Posterior vena cava (tissue), 2 donors: ENCODE results near the gene C19orf12. TPM values are rescaled to one million over a fixed set of nuclear protein-coding genes. Genes with fewer than 3 reads are reported as not detected.
A peak's percentile ranks its signal among the peaks of the same experiment; 100 is the strongest.

Experiments
- DNase-seq: peaks from one replicate; pipeline ENCODE4 v3.0.0-alpha.2; 2020; ENCODE audit warnings: low spot score
- intact Hi-C, 2 donors: fragments of 100-400 bp; cut with DNase I; formaldehyde crosslinking; loops; one replicate each; pipeline versions ENCODE4 v1.14.1 to v1.14.2; 2022 to 2023
- total RNA-seq, 2 donors: library from RNA; stranded (reverse); fragmentation: NEBNext Ultra II Directional; extraction: Animal tissue kit (Norgen Biotek cat#: 25700); gene quantifications; one replicate each; pipeline ENCODE4 v1.2.1, GENCODE V29; 2021
- donor health status: DM: yes; HTN: yes; CAD: no.
- donor health status: DM: yes; HTN: yes; CAD: no.

The C19orf12 gene
- total RNA-seq, 2 donors from 2014 or later: 26.7 to 29.8 TPM

GRCh38 chr19:29670255-29670654 lies 44.8 kb downstream of the C19orf12 start:
- intact Hi-C loops: no loop called here

GRCh38 chr19:29668746-29669609 lies 46.1 kb downstream of the C19orf12 start:
- intact Hi-C loops: loop anchor here in 1 of 2 donors (5.0 kb wide), 1 partner anchor 43 kb away; no protein-coding TSS in a partner anchor
- peak; percentile 64 for DNase-seq

More at GRCh38 chr19:29670255-29670654, 44.8 kb downstream of the C19orf12 start:
- no peak for DNase-seq

DNA sequence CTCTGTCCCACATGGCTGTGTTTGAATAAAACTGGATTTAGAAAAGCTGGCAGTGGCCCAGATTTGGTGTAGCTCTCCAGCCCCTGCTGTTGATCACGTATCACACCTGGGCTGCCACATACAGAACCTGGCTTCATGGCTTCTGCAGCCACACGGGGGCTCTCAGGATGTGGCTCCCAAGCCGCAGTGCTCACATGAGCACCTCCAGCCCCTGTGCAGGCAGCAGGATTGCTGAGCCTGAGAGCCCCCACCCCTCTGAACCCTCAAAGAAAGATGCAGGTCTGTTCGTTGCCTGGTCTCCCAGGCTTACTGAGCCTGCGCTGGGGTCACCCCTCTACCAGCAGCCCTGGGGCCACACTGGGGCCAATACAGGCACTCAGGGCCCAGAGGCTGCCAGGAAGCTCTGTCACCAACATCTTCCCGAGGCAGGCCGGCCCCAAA lies 47.1 kb downstream of the C19orf12 start:
- intact Hi-C loops: loop anchor here in 1 of 2 donors (5.0 kb wide), 1 partner anchor 44 kb away; no protein-coding TSS in a partner anchor
- peak; percentile 73 for DNase-seq

DNA sequence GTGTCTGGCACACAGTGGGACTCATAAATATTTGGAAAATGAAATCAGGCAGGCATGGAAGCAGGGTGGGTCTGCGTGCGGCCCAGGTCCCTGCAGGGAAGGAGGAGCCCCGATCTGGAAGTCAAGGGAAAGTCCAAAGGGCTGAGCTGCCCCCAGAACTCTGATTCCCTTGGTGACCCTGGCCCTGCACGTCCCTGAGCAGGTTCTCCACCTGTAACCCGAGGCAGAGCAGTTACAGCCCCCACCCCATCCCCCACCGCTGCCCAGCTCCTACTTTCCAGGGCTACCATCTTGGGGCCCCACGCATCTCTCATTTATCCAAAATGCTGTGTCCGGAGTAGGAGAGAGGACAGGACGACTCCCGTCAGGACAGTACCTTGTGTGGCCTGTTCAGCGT lies 47.7 kb downstream of the C19orf12 start:
- intact Hi-C loops: loop anchor here in 1 of 2 donors (5.0 kb wide), 1 partner anchor 45 kb away; no protein-coding TSS in a partner anchor
- peak; percentile 53 for DNase-seq

DNA sequence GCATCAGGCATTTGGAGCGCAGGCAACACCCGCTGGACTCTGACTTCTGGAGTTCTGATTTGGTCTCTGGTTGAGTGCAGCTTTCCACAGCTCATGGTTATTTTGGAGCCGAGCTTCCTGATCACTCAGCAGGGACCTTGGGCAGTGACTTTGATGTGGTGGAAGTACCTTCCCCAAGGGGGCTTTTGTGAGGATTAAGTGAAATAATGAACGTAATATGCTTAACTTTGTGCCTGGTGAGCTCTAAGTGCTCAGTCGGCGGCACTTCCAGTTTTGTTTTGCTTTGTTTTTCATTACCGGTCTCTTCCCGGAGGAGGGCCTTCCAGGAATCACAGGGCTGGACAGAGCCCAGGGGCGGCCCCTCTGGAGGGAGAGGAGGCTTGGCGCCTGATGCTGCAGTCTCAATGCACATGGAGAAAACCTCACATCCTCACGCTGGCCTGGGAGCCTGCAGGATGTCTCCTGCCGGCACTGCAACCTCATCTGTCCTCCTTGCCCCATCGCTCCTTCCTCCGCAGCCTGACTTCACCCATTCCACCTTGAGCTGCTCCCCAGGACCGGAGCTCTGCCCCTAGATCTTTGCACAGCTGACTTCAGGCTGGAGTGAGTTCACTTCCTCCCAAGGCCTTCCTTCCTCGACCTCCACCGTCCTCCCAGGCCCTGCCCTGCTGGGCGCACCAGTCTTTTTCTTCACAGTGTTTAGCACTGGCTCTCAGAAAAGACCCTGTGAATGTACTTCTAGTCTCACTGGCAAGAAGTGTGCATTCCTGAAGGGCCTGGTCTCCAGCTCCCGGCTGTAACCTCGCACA lies 48.3 kb downstream of the C19orf12 start:
- intact Hi-C loops: loop anchor here in 1 of 2 donors (5.0 kb wide), 1 partner anchor 46 kb away; no protein-coding TSS in a partner anchor
- DNase-seq: peak; percentile 94

- intact Hi-C loops: loop anchor here in 1 of 2 donors (5.0 kb wide), 1 partner anchor 46 kb away; no protein-coding TSS in a partner anchor
- peak; percentile 90 for DNase-seq
These were observed 49.1 kb downstream of the C19orf12 start for GRCh38 chr19:29665826-29666577.

DNA sequence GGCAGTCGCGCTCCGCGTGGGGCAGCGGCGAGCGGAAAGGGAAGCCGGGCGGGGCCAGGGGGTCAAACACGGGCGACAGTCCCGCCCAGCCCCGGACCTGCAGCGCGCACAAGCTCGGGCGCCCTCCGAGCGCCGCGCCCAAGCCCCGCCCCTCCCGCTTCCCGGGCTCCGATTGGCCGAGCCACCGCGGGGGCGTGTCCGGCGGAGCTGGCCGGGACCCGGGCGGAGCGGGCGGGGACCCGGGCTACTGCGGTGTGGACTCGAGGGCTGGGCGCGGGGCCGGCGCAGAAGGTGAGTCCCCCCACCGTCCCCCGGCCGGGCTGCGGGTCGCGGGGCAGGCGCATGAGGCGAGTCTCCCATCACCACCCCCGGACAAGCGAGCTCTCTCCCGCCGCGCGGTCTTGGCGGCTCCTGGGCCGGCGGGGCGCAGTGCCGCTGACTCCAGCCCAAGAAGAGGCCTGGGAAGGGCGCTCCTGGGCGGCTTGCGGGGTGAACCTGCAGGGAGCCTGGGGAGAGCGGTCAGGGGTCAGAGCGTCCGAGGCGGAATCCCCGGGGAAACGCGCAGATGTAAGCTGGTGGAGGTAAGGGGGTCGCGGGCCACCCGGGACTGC lies 49.7 kb downstream of the C19orf12 start, which contains the start of gene PLEKHF1:
Gene PLEKHF1 (plus strand): TSS at position 247 of the 611 bp plus-strand sequence. CDS start 8,379 bp downstream, outside the sequence.
- DNase-seq: peak; percentile 96
- intact Hi-C loops: loop anchor here in 1 of 2 donors (5.0 kb wide), 1 partner anchor 47 kb away; no protein-coding TSS in a partner anchor

- intact Hi-C loops: loop anchor here in 1 of 2 donors (5.0 kb wide), 1 partner anchor 48 kb away; no protein-coding TSS in a partner anchor
- DNase-seq: no peak
These were observed 50.3 kb downstream of the C19orf12 start for GRCh38 chr19:29664753-29665214.

GRCh38 chr19:29663861-29664752 lies 51.0 kb downstream of the C19orf12 start:
- intact Hi-C loops: no loop called here
- peak; percentile 63 for DNase-seq

DNA sequence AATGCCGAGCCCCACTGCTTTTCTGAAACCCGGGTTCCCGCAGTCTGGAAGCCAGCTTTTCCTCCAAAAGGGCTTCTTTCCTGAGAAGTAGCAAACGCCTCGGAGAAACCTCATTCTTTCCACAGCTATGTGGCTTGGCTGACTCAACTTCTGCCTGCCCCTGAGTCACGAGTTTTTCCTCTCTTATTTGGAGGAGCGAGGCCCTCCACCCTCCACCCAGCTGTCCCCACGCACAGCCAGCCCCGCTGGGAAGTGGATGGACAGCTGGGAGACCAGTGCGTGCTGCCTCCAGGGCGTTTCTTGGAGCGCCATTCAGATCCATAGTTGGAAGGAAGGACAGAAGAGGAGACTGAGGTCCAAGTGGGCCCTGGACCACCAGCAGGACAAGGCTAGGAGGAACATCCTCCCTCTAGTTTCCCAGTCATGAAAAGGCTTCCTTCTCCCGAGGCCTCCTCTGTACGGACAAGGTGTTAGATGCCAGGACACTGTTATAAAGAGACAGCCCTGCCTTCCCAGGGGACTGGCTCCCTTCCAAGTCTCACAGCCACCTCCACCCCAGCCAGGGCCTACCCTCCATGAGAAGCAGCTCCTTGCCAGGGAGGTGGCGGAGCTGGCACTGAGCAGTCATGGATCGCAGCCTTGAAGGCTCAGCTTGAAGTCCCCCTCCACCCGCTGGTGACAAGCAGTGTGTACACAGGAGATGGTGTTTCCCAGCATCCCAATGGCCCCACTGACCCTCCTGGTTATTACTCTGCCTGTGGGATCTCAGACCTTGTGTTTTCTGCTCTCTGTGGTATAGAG lies 52.3 kb downstream of the C19orf12 start:
- peak; percentile 93 for DNase-seq
- intact Hi-C loops: no loop called here

DNA sequence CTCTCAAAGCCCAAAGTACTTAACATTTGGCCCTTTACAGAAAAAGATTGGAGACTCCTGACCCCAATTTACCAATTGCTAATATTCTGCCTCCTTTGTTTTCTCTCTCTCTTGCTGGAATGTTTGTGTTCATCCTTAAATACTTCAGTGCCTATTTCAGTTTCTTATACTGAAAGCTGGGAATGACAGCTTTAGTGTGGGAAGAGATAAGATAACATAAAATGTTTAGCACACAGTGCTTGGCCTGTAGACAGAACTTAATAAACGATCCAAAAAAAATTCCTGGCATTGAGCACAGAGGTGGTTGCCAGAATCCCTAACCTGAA lies 52.8 kb downstream of the C19orf12 start:
- intact Hi-C loops: no loop called here
- DNase-seq: no peak

GRCh38 chr19:29660835-29661234 lies 54.2 kb downstream of the C19orf12 start:
- DNase-seq: peak; percentile 12
- intact Hi-C loops: no loop called here

DNA sequence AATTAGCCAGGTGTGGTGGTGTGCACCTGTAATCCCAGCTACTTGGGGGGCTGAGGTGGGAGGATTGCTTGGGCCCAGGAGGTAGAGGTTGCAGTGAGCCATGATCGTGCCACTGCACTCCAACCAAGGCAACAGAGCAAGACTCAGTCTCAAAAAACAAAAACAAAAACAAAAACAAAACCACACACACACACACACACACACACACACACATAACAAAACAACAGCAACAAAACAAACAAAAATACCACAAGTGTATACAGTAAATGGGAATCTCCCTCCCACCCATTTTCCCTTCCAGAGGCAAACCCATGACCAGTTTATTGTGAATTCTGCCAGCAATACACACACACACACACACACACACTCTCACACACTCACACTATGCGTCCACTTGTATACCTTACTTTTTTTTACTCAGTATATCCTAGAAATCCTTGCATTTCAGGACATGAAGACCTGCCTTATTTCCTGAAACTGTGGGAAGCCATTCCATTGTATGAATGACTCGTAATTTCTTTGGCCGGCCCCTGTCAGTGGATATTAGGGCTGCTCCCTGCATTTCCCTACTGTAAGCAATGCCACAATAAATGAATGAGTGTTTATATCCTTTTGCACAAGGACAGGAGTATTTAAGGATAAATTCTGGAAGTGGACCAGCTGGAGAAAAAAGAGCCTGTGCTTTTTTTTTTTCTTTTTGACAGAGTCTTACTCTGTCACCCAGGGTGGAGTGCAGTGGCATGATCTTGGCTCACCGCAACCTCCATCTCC lies 56.7 kb downstream of the C19orf12 start:
- DNase-seq: peak; percentile 19
- intact Hi-C loops: no loop called here

DNA sequence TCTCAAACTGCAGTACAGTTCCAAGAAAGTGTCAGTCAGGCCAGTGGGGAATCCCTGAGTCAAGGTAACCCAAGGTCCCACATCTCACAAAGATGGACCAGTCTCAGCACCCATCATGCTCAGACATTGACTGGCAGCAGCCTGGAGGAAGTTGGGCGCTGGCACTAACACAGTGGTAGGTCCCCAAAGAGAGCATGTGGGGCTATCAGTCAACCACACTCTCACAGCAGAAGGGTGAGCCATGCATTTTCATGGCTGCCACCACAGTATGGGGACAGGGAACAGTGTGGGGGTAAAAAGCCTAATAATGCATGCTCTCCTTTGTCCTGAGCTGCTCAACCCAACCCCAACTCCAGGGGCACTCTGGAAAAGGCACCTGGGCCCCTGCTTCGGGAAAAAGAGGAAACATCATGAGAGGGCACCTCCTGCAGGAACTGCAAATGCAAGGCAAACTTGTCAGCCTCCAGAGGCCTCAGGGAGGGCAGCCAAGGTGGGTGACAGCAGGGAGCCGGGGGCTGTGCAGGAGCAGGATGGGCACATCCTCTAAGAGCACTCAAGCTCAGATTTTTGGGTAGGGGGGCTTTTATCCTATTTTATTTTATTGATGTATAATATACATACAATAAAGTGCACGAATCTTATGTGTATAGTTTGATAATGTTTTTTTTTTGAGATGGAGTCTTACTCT lies 59.3 kb downstream of the C19orf12 start:
- intact Hi-C loops: no loop called here
- peak; percentile 56 for DNase-seq

GRCh38 chr19:29653398-29653797 lies 61.7 kb downstream of the C19orf12 start:
- intact Hi-C loops: no loop called here
- peak; percentile 68 for DNase-seq
